H1 (cell line): ENCODE measurements around the gene TPMT. TPM values are rescaled to one million over a fixed set of nuclear protein-coding genes. Genes with fewer than 3 reads are reported as not detected.

Experiments used
- CTCF ChIA-PET: fragments of 300-600 bp; sonication (Branson Sonifier 250); formaldehyde crosslinking; loops from one replicate; lab custom pipeline; 2021; ENCODE audit not compliant: partially characterized antibody; lab: Charles Lee
- POLR2A ChIA-PET: fragments of 300-600 bp; sonication (Branson Sonifier 250); formaldehyde crosslinking; loops from one replicate; lab custom pipeline; 2021; ENCODE audit warnings: inconsistent platforms; ENCODE audit not compliant: partially characterized antibody; lab: Charles Lee
- DNase-seq, 2 experiments: peaks; one replicate each; pipeline versions ENCODE4 v3.0.0 to v3.0.0-alpha.2; 2010 to 2022; ENCODE audit warnings: low spot score in 2 of 2, low read depth in 1 of 2, mixed read lengths in 1 of 2
- FAIRE-seq: peaks from 2 replicates; lab custom pipeline; 2011; peaks lifted over from hg19 to GRCh38; lab: Jason Lieb, UNC
- H2AFZ ChIP-seq: 2 replicates; pipeline ENCODE4 v1.8.1; 2012; ENCODE audit warnings: low read length, inconsistent platforms
- H2AK5ac ChIP-seq: 2 replicates; pipeline ENCODE4 v1.6.1; 2013; ENCODE audit warnings: low read depth, low read length
- H2BK120ac ChIP-seq: replicated peaks from 2 replicates; pipeline ENCODE3; 2013; ENCODE audit warnings: low read depth, low read length, inconsistent platforms
- H2BK12ac ChIP-seq: 2 replicates; pipeline ENCODE4 v1.6.1; 2013; ENCODE audit warnings: low read depth, low read length
- H2BK15ac ChIP-seq: 2 replicates; pipeline ENCODE4 v1.6.1; 2013; ENCODE audit warnings: low read length
- H2BK20ac ChIP-seq: 2 replicates; pipeline ENCODE4 v1.6.1; 2013; ENCODE audit warnings: low read length
- H2BK5ac ChIP-seq: 2 replicates; pipeline ENCODE4 v1.6.1; 2013; ENCODE audit warnings: low read depth, low read length
- H3K14ac ChIP-seq: 2 replicates; pipeline ENCODE4 v1.6.1; 2013; ENCODE audit warnings: inconsistent platforms; ENCODE audit not compliant: insufficient read length
- H3K18ac ChIP-seq: 2 replicates; pipeline ENCODE4 v1.6.1; 2013; ENCODE audit warnings: low read length; ENCODE audit errors: extremely low read depth
- H3K23ac ChIP-seq: 2 replicates; pipeline ENCODE4 v1.6.1; 2013; ENCODE audit warnings: inconsistent platforms; ENCODE audit not compliant: insufficient read length
- H3K23me2 ChIP-seq: 2 replicates; pipeline ENCODE4 v1.6.1; 2013; ENCODE audit warnings: low read depth, low read length
- H3K27ac ChIP-seq: 2 replicates; pipeline ENCODE4 v1.6.1; 2011; ENCODE audit warnings: low read depth, low read length, inconsistent platforms
- H3K27me3 ChIP-seq, 4 experiments: replicated peaks in 1 of 4; 1 replicate in 1 of 4; 2 replicates in 3 of 4; pipeline versions ENCODE4 v1.6.1 to v1.8.1; 2011 to 2013; ENCODE audit warnings: low read length in 3 of 4, mild to moderate bottlenecking in 3 of 4, inconsistent platforms in 2 of 4, mixed read lengths in 2 of 4, moderate library complexity in 1 of 4; ENCODE audit not compliant: control insufficient read depth in 3 of 4, insufficient read depth in 3 of 4; ENCODE audit errors: extremely low read depth in 1 of 4
- H3K36me3 ChIP-seq, 4 experiments: 2 replicates each; pipeline versions ENCODE4 v1.6.1 to v1.8.1; 2011 to 2013; ENCODE audit warnings: mild to moderate bottlenecking in 4 of 4, low read length in 3 of 4, moderate library complexity in 2 of 4, control low read depth in 1 of 4, inconsistent platforms in 1 of 4; ENCODE audit not compliant: insufficient read depth in 4 of 4, control insufficient read depth in 2 of 4
- H3K4ac ChIP-seq: replicated peaks from 2 replicates; pipeline ENCODE3; 2013; ENCODE audit warnings: low read length, low read depth, mixed read lengths, inconsistent platforms; ENCODE audit not compliant: insufficient read length
- H3K4me1 ChIP-seq, 4 experiments: replicated peaks in 1 of 4; 1 replicate in 1 of 4; 2 replicates in 3 of 4; pipeline versions ENCODE4 v1.6.1 to v1.8.1; 2011 to 2013; ENCODE audit warnings: low read length in 3 of 4, inconsistent platforms in 2 of 4, mixed read lengths in 1 of 4; ENCODE audit not compliant: insufficient read depth in 4 of 4, control insufficient read depth in 3 of 4
- H3K4me2 ChIP-seq, 2 experiments: 2 replicates each; pipeline versions ENCODE4 v1.6.1 to v1.8.1; 2011 to 2013; ENCODE audit warnings: low read depth in 2 of 2, low read length in 2 of 2, control low read depth in 1 of 2, inconsistent platforms in 1 of 2, mild to moderate bottlenecking in 1 of 2; ENCODE audit not compliant: insufficient read depth in 1 of 2
- H3K4me3 ChIP-seq, 4 experiments: fragments of 200-600, 300-600 bp in 1 of 4; sonication (generic), shearing (Covaris generic), sonication (Bioruptor Twin) in 1 of 4; 2 replicates each; pipeline versions ENCODE4 v1.5.1 to v1.8.1; 2011 to 2016; ENCODE audit warnings: low read length in 4 of 4, low read depth in 3 of 4, control low read depth in 2 of 4, inconsistent platforms in 2 of 4, mild to moderate bottlenecking in 2 of 4, mixed read lengths in 1 of 4, moderate library complexity in 1 of 4; ENCODE audit not compliant: insufficient read depth in 2 of 4; ENCODE audit errors: extremely low read depth in 1 of 4
- H3K56ac ChIP-seq: replicated peaks from 2 replicates; pipeline ENCODE3; 2013; ENCODE audit warnings: low read depth, mild to moderate bottlenecking, mixed read lengths, low read length, inconsistent platforms; ENCODE audit not compliant: insufficient read length
- H3K79me1 ChIP-seq: 2 replicates; pipeline ENCODE4 v1.6.1; 2013; ENCODE audit warnings: low read depth, low read length, control low read depth
- H3K79me2 ChIP-seq, 2 experiments: 2 replicates each; pipeline versions ENCODE4 v1.6.1 to v1.8.1; 2012 to 2013; ENCODE audit warnings: low read length in 2 of 2, mild to moderate bottlenecking in 2 of 2, inconsistent platforms in 1 of 2; ENCODE audit not compliant: insufficient read depth in 2 of 2, control insufficient read depth in 1 of 2
- H3K9ac ChIP-seq, 4 experiments: replicated peaks in 1 of 4; 1 replicate in 1 of 4; 2 replicates in 3 of 4; pipeline versions ENCODE4 v1.6.1 to v1.8.1; 2011 to 2013; ENCODE audit warnings: low read depth in 3 of 4, low read length in 3 of 4, control low read depth in 2 of 4, mild to moderate bottlenecking in 2 of 4, moderate library complexity in 2 of 4, inconsistent platforms in 1 of 4; ENCODE audit errors: extremely low read depth in 1 of 4
- H3K9me3 ChIP-seq, 2 experiments: 2 replicates each; pipeline versions ENCODE4 v1.6.1 to v1.8.1; 2012 to 2013; ENCODE audit warnings: mild to moderate bottlenecking in 2 of 2, moderate library complexity in 2 of 2, control low read depth in 1 of 2, inconsistent platforms in 1 of 2, low read depth in 1 of 2, low read length in 1 of 2, mixed read lengths in 1 of 2; ENCODE audit not compliant: insufficient read depth in 2 of 2
- H4K20me1 ChIP-seq, 2 experiments: replicated peaks in 1 of 2; 2 replicates each; pipeline versions ENCODE3 to v1.8.1; 2011 to 2013; ENCODE audit warnings: inconsistent platforms in 2 of 2, low read length in 2 of 2, mild to moderate bottlenecking in 1 of 2; ENCODE audit not compliant: insufficient read depth in 2 of 2, control insufficient read depth in 1 of 2
- H4K5ac ChIP-seq: 2 replicates; pipeline ENCODE4 v1.6.1; 2013; ENCODE audit warnings: low read length, low read depth, mixed read lengths, inconsistent platforms; ENCODE audit not compliant: insufficient read length
- H4K8ac ChIP-seq: 2 replicates; pipeline ENCODE4 v1.8.0; 2013; ENCODE audit warnings: mild to moderate bottlenecking, moderate library complexity, low read length, inconsistent platforms; ENCODE audit not compliant: insufficient read depth; ENCODE audit errors: extremely low read depth
- H4K91ac ChIP-seq: replicated peaks from 2 replicates; pipeline ENCODE3; 2013; ENCODE audit warnings: low read length, mixed read lengths, inconsistent platforms; ENCODE audit not compliant: insufficient read length
- CBX8 ChIP-seq: fragments of 300-800, 300-1000 bp; sonication (generic); IDR thresholded peaks from 2 replicates; pipeline ENCODE4 v1.7.1; 2016; ENCODE audit warnings: low read depth, low read length, borderline replicate concordance
- POLR2A ChIP-seq, 2 experiments: IDR thresholded peaks; 1 replicate in 1 of 2; 2 replicates in 1 of 2; pipeline ENCODE4 v1.6.1; 2011; ENCODE audit warnings: low read depth in 2 of 2, low read length in 2 of 2, mild to moderate bottlenecking in 2 of 2; ENCODE audit errors: control extremely low read depth in 1 of 2
- WGBS, 2 experiments: shearing (Covaris generic) in 1 of 2; methylation state at CpG; one replicate each; pipeline versions ENCODE4 v1.1.6 to v1.1.7; 2013 to 2015; ENCODE audit warnings: low lambda C conversion rate in 2 of 2, mixed read lengths in 2 of 2, inconsistent platforms in 1 of 2, low coverage in 1 of 2, missing lambda C conversion rate in 1 of 2; ENCODE audit not compliant: insufficient replicate concordance in 2 of 2, insufficient coverage in 1 of 2, insufficient read length in 1 of 2; ENCODE audit errors: extremely low coverage in 1 of 2, missing lambda C conversion rate in 1 of 2; 5-methylcytosine and 5-hydroxymethylcytosine counted together
- polyA plus RNA-seq, 7 experiments: library from polyadenylated mRNA; depleted of rRNA in 3 of 7; stranded (reverse) in 5 of 7; unstranded in 2 of 7; fragments of >200 nt in 5 of 7; fragments of 200-250 nt in 2 of 7; gene quantifications; 1 replicate in 5 of 7; 2 replicates in 1 of 7; 4 replicates in 1 of 7; pipeline versions ENCODE4 v1.2.1 to v1.2.3, GENCODE V29; 2011 to 2013; ENCODE audit warnings: missing spikeins in 2 of 7, mixed read lengths in 2 of 7
- total RNA-seq: library from RNA; stranded (reverse); fragmentation: NEBNext Ultra II Directional; extraction: Animal tissue kit (Norgen Biotek cat#: 25700); gene quantifications from 2 replicates; pipeline ENCODE4 v1.2.1, GENCODE V29; 2021
- TF ChIP-seq, protein P1 (sequence below): IDR thresholded peaks from 2 replicates; pipeline ENCODE4 v1.6.1; 2012; ENCODE audit warnings: inconsistent platforms

TPMT gene
- total and polyA plus RNA-seq, 2 of the 8 experiments (the other 6 are each of a cell fraction or from before 2014, with no cell fraction given), result 12.3 to 17.2 TPM

DNA sequence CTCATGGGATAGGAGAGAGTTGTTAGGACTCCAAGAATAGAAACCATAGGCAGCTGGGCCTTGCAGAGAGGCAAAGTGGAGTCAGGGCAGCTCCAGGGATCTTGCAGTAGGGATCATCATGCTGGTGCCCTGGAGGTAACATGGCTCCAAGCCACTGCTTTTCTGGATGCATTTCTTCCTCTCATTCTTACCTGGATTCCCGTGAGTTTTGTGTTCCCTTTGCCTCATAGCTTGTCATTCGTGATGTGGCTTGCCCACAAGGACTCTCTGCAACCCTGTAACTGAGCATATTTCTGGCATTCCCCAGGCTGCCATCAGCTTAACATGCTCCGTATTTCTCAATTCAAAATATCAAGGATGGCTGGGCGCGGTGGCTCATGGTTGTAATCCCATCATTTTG is 37.7 kb downstream of the TPMT start:
- Histone ChIP-seq H3K56ac (no peak overlapping the region), H3K36me3 (no peaks in the 10 kb centered on the region), H3K18ac (no peak overlapping the region), H3K79me2 (no peaks in the 10 kb centered on the region), H3K27ac (no peak overlapping the region), H2AK5ac (no peak overlapping the region), H4K5ac (no peak overlapping the region), H3K9me3 (peaks cover 0 to 3% of the 10 kb centered on the region in 2 experiments; a peak in 1 of 4 replicates), H3K4me3 (no peak overlapping the region), H2BK12ac (no peak overlapping the region), H3K4ac (no peak overlapping the region), H2BK120ac (no peak overlapping the region), H3K79me1 (no peaks in the 10 kb centered on the region), H3K9ac (no peak overlapping the region), H3K23ac (no peak overlapping the region), H3K27me3 (peaks cover 0 to 10% (median 9%) of the 10 kb centered on the region in 4 experiments; a peak in 5 of 7 replicates), H2BK20ac (no peak overlapping the region), H4K8ac (no peak overlapping the region), H2BK5ac (no peak overlapping the region), H3K4me1 (peaks cover 0 to 2% (median under 1%) of the 10 kb centered on the region in 4 experiments; a peak in 2 of 7 replicates), H4K20me1 (no peaks in the 10 kb centered on the region), H2BK15ac (no peak overlapping the region), H3K14ac (no peak overlapping the region), H3K4me2 (no peak overlapping the region), H3K23me2 (no peaks in the 10 kb centered on the region; the same call in 1 of the 2 replicates), H4K91ac (no peak overlapping the region), H2AFZ (no peak overlapping the region)
- no peak for TF ChIP-seq POLR2A (IDR thresholded peaks at IDR 0.05; ENCODE audit: control extremely low read depth in 1 of 2, low read depth in 2 of 2, low read length in 2 of 2)
- TF ChIP-seq, protein P1, sequence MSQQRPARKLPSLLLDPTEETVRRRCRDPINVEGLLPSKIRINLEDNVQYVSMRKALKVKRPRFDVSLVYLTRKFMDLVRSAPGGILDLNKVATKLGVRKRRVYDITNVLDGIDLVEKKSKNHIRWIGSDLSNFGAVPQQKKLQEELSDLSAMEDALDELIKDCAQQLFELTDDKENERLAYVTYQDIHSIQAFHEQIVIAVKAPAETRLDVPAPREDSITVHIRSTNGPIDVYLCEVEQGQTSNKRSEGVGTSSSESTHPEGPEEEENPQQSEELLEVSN, result no peak
- no peak for TF ChIP-seq CBX8
- WGBS, 2 experiments, result 90% methylated on average over 5 of the region's 5 CpGs; no CpG with 5 or more reads in 1 of the 2 experiments
- ChIA-PET CTCF (interaction anchor here (1.0 to 1.4 kb wide), 4 partner anchors 21 to 1031 kb away, joined by 3 to 4 read pairs (median 3); partner anchors contain the start of genes KDM1B and TPMT), POLR2A (no interaction called here)
- no peak for FAIRE-seq
- no peak for DNase-seq
